HG02678 (cell line): Measurements from ENCODE around the gene ARHGEF35.
A peak's percentile ranks its signal among the peaks of the same experiment; 100 is the strongest.
"Not testable (repeated sequence)": the region's sequence is repeated elsewhere in the genome, so short reads cannot be mapped to it uniquely, and the experiment has no call there.

Experiments
- ATAC-seq: cut with Tn5 transposase; IDR thresholded peaks from one replicate; pipeline ENCODE4 v1.9.1; 2021; ENCODE audit warnings: mild to moderate bottlenecking, moderate library complexity; ENCODE audit not compliant: unreplicated experiment

The ARHGEF35 gene

DNA sequence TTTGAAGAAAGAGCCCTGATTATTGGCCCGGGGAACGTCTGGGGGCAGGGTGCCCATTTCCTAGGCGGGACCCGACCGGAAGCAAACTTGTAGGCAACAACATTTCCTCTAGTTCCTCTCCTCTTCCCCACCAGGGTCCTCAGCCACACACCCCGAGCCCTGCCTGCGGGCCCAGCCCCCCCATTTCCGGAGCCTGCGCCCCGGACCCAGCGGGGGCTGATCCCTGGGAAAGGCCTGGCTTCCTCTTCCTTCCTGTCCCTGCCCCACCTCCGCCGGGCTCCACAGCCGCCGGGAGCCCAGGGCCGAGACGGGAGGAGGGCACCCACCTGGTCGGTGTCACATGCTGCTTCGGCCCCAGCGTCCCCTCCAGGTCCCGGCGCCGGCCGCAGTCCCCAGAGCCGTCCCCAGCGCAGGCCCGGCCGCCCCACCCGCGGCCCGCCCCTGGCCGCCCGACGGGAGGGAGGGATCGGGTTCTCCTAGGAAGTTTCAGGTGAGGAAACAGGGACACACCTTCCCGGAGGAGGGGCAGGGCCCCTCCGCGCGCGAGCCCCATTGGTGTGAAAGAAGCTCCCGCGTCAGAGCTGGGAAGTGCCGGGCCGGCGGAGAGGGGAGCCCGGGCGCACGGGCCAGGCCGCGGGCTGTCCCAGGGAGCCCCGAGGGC is at the start of gene ARHGEF35:
Gene ARHGEF35, minus strand, starts transcription at position 622 of the 661 bp plus-strand sequence. CDS start 7,450 bp downstream, outside the sequence.
- peak; percentile 64 for ATAC-seq

GRCh38 chr7:144245372-144245771 is 49.7 kb upstream of the ARHGEF35 start:
- not testable (repeated sequence) for ATAC-seq

- ATAC-seq = not testable (repeated sequence)
Observed at GRCh38 chr7:144239365-144239764, 43.7 kb upstream of the ARHGEF35 start, which contains the start of gene OR2A42. Gene OR2A42, minus strand, starts transcription at chr7:144239605. Its CDS starts 6,762 bp downstream, at chr7:144232843.

DNA sequence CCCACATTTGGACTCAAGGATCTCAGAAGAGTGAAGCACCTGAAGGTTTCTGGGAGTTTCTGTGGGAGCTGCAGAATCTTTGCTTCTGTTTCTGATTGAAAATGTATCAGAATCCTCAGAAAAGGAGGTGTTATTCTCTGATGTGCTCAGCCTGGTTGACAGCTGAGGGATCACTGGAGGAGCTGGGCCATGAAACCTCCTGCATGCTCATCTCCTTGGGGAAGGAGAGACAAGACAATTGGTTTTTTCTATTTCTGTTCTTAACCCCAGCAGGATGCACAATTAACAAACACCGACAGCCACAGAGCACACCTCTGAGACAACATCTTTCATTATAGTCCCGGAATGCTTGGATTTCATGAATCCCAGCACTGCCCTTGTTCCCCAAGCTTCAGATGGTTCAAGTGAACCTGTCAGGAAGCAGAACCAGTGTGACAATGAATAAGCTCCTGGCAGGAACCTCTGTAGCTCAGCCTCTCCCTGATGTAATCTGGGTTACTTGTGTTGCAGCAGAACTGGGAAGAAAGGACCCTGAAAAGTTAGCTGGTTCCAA is 43.0 kb upstream of the ARHGEF35 start:
- not testable (repeated sequence) for ATAC-seq

DNA sequence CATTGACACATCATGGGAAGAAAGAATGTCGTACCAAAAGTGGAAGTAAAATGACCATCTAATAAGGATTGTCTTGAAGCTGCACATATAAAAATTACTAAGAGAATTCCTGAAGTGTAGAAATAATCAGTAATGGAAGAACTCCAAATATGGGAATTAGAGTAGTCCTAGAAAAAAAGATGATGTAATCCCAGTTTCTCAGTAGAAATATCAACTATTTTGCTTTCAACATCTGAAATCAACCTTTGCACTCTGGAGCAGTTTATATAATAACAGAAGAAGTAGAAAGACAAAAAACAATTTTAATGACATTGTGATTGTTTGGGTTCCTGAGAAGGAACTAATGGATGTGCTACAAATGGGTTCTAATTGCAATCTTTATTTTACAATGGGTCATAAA is 37.4 kb upstream of the ARHGEF35 start:
- ATAC-seq = not testable (repeated sequence)

GRCh38 chr7:144231027-144231426 is 35.4 kb upstream of the ARHGEF35 start:
- ATAC-seq = not testable (repeated sequence)

DNA sequence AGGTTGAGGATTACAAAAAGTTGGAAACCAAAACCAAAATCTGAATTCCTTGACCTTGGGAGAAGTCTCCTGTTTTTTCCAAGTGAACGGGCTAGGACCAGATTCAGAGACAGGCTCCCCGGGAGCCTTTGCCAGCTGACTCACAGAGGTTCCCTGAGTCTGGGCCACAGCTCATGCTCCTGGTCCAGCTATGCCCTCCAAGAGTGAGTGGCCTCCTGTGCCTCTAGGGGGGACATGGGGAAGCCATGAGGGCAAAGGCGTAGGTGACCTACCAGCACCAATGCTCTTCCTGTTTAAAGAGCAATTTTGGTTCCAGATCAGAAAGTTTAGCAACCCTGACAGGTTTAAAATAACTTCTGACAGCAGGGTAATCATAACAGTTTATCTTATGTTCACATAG is 33.2 kb upstream of the ARHGEF35 start:
- ATAC-seq = not testable (repeated sequence)

GRCh38 chr7:144226866-144227265 is 31.2 kb upstream of the ARHGEF35 start:
- ATAC-seq = not testable (repeated sequence)

GRCh38 chr7:144223675-144224074 is 28.0 kb upstream of the ARHGEF35 start:
- ATAC-seq = not testable (repeated sequence)

GRCh38 chr7:144220531-144220930 is 24.9 kb upstream of the ARHGEF35 start:
- not testable (repeated sequence) for ATAC-seq

- ATAC-seq = peak; percentile 60
Observed at GRCh38 chr7:144219149-144219548, 23.5 kb upstream of the ARHGEF35 start.

DNA sequence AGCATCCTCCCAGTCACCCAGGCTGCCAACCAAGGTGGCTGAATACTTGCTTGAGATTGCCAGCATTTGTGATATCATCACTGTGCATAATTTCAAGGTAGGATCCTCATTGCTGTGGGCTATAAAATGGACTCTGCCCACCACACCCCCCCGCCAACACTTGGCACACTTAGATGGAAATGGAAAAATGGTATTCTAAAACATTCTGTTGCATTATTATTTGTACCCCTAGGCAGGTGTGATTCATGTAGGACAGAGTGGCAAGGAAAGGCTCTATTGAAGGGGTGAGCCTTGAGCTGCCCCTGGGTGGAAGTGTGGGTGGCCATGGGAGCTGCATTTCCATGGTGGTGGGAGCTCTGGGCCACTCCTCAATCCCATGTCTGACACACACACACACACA is 22.9 kb upstream of the ARHGEF35 start:
- ATAC-seq = not testable (repeated sequence)

DNA sequence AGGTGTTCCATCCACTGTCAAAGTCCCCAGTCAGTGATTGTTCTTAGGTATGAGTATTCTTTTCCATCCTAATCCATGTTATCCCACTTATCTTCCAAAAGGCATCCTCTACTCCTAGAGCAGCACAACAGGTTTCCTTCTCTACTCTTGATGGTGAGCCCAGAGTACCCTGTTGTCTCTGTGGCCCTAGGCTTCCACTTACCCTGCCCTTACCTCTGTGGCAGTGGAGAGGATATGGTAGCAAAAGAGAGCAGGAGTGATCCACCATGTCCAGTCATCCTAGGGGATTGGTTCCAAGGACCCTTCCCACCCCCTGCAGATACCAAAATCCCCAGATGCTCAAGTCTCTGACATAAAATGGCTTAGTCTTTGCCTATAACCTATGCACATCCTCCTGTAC is 21.6 kb upstream of the ARHGEF35 start:
- ATAC-seq = not testable (repeated sequence)

- not testable (repeated sequence) for ATAC-seq
Observed at GRCh38 chr7:144205306-144205705, 9.7 kb upstream of the ARHGEF35 start.

DNA sequence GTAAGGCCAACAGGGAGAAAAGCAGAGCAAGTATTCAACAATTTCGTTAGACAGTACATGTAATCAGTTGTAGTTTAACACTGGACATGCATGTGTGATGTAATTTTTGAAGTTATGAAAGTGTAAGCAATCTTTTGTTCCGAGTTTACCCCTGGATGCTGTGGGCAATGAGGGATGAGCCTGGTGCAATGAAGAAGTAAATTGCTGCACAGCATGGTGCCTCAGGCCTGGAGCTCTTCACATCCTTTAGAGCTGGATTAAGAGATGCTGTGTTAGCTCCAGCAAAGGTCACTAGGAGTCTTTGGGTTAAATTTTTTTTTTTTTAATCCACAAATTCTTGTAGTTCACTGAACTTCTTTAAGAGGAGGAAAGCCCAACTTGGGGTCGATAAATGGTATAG is 7.5 kb upstream of the ARHGEF35 start:
- not testable (repeated sequence) for ATAC-seq

DNA sequence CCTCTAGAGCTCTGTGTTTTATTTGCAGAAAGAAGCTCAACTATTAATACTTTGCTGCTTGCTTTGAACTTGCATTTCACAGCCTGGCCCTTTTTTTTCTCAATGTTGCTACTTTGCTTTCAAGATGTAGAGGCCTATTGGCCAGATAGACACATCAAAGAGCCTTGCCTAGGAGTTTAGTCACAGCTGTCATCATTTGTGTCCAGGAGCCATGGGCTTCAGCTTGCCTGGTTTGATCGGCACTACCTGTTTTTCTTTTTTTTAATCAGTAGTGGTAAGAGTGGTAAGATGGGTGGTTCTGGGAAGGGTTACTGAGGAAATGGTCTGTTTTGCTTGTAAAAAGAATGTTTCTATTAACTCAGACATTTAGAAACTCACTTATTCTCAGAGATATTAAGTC is 6.3 kb upstream of the ARHGEF35 start:
- ATAC-seq = peak; percentile 30

- ATAC-seq = not testable (repeated sequence)
Observed at GRCh38 chr7:144198934-144199333, 3.3 kb upstream of the ARHGEF35 start.

- ATAC-seq = not testable (repeated sequence)
Observed at GRCh38 chr7:144194453-144194852, 1.2 kb downstream of the ARHGEF35 start.

DNA sequence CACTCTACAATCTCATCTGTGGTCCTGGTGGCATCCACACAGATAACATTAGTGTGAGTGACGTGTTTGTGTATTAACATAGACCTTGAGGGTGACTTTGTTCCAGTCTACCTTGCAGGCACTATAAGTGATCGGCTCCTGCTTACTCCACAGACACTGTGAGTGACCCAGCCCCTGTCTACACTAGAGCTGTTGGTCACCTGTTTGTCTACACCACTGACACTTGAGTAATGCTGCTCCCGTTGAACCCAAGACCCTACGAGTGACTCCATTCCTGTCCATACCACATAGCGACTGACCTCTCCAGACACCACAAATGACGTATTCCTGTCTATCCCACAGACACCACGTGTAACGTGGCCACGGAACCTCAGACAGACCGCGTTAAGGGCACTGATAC is 1.9 kb downstream of the ARHGEF35 start:
- ATAC-seq = not testable (repeated sequence)

- ATAC-seq = not testable (repeated sequence)
Observed at GRCh38 chr7:144188578-144189171, 7.0 kb downstream of the ARHGEF35 start.

DNA sequence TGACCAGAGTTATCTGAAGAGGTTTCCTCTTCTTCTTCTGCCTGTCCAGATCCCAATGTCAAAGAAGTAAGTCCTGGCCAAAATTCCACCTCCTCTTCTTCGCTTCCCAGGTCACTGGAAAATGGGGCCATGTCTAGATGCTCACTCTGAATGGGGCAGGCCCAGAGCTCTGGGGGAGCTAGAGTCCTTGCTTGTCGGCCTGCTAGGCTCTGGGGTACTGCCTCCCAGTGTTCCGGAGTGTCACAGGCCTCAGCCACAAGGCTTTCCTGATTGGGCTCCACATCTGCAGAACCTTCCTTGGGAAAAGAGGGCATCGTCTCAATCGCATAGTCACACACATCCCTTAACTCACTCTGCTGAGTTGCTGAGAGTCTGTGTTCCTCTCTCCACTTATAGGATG is 7.8 kb downstream of the ARHGEF35 start:
- not testable (repeated sequence) for ATAC-seq

DNA sequence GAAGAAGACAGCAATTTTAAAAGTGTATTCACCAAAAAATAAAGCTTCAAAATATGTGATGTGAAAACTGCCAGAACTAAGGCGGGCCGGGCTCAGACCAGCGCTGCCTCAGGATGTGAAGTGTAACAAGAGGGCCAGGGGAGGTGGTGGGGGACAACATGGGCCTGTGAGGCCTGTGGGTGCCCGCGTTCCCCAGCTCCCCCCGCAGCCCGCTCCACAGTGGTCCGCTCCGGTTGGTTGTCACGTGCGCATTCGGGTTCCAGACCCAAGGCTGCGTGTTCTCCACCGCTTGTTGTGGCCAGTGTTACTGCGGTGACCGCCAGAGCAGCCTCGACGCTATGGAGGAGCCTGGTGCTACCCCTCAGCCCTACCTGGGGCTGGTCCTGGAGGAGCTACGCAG is 12.5 kb downstream of the ARHGEF35 start, which contains the start of gene CTAGE4:
Gene CTAGE4, plus strand, starts transcription at position 301 of the 400 bp plus-strand sequence. Its CDS starts 38 bp downstream, at position 339.
- not testable (repeated sequence) for ATAC-seq
